Globus pallidus (tissue), 1 donor: ENCODE results near the gene NDUFB3.
"Not testable (repeated sequence)": the region's sequence is repeated elsewhere in the genome, so short reads cannot be mapped to it uniquely, and the experiment has no call there.

Experiments
- DNase-seq: peaks from one replicate; pipeline ENCODE4 v3.0.0-alpha.2; 2015; ENCODE audit warnings: low spot score

NDUFB3 gene

DNA sequence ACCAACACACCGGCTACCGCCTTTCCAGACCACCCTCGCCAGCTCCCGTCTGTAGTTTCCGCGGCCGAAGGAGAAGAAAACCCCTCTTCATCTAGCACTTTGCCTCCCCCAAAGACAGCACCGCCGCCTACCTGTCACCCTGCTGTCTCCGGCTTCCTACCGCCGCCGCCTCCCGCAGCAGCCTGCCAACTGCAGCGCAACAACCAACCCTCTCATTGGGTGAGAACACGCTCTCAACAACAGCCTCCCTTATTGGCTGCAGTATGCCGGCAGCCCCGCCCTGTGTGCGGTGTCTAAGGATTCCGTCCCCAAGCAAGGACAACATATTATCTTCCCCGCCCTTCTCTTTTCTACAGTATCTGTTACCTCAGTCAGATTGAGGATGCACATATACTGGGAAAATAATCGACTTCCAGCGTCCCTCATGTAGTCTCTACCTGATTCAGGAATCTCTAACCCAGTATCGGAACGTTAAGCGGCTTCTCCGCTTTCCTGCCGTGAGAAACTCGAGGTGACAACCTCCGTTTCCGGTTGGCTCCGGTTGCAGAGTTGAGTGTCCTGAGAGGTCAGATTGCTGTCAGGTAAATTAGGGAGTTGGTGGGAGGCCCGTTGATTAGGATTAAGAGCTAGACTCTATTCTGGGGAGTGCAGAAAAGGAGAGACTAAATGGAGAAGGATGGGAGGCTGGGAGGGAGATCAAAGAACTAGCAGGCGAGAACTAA is at the start of gene NDUFB3, which contains the start of gene HYCC2:
TSS of gene NDUFB3 (plus strand) at position 523 of the 722 bp plus-strand sequence. CDS start 6,882 bp downstream, outside the sequence.
TSS of gene HYCC2 (minus strand) at position 193 of the 722 bp plus-strand sequence. CDS start 47,662 bp downstream, outside the sequence.
- DNase-seq = peak; percentile 93

DNA sequence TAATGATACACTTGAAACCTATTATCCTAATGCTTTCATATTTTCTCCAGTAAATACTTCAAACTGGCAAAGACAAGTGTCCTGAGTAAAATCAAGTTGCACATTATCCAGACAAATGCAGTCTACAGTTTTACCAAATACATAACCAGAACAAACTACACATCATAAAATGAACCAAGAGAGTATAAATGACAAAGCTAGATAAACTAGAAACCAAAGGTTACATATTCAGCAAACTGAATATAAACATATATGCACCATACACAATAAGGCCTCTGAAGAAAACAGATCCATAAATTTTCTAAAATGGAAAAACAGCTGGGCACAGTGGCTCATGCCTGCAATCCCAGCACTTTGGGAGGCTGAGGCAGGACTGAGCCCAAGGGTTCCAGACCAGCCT is 47.3 kb upstream of the NDUFB3 start:
- DNase-seq = no peak

DNA sequence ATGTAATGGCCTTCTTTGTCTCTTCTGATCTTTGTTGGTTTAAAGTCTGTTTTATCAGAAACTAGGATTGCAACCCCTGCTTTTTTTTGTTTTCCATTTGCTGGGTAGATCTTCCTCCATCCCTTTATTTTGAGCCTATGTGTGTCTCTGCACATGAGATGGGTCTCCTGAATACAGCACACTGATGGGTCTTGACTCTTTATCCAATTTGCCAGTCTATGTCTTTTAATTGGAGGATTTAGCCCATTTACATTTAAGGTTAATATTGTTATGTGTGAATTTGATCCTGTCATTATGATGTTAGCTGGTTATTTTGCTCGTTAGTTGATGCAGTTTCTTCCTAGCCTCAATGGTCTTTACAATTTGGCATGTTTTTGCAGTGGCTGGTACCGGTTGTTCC is 37.4 kb upstream of the NDUFB3 start:
- not testable (repeated sequence) for DNase-seq

DNA sequence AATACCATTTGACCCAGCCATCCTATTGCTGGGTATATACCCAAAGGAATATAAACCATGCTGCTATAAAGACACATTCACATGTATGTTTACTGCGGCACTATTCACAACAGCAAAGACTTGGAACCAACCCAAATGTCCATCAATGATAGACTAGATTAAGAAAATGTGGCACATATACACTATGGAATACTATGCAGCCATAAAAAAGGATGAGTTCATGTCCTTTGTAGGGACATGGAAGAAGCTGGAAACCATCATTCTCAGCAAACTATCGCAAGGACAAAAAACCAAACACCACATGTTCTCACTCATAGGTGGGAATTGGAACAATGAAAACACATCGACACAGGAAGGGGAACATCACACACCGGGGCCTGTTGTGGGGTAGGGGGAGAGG is 33.4 kb upstream of the NDUFB3 start:
- not testable (repeated sequence) for DNase-seq

DNA sequence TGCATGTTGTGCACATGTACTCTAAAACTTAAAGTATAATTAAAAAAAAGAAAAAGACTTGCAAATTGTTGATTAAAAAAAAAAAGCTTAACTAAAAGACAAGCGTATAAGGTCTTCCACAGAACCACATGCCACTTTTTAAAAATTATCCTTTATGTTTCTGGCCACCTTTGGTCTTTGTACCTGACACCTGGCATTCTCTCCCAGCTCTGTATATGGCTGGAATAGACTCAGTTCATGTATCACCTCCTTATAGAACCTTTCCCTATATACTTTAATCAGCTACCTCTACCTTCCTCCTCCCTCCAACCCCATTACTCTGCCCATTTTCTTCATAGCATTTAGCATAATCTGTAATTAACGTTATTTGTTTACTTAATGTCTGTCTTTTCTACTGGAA is 32.9 kb upstream of the NDUFB3 start:
- no peak for DNase-seq

DNA sequence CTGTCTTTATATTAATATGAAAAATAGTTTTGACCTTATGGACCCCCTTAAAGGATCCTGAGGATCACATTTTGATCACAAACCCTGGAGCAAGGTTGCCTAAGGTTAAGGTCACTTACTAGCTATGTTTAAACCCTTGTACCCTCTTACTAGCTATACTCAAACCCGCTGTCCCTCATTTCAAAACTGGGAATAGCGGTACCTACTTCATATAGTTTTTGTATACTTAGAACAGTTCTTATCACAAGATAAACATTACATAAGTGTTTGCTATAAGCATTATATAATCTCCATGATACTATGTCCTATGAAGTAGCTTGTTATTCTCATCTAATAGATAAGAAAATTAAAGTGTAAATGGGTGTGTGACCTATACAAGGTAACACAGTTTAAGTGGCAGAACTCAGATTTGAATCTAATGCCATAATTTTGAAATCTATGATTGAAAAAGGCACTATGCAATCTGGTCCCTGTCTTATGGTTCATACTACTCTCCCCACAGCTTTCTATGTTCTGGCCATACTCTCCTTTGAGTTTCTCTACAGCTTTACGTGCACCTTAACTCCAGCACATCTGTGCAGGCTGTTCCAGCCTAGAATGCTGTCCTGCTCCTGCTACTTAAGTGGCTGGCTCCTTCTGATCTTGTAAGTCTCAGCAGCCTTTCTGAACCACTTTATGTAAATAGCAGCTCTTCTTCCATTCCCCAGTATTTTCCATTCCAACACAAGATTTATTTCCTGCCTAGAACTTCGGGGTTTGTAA is 30.8 kb upstream of the NDUFB3 start:
- DNase-seq = no peak

DNA sequence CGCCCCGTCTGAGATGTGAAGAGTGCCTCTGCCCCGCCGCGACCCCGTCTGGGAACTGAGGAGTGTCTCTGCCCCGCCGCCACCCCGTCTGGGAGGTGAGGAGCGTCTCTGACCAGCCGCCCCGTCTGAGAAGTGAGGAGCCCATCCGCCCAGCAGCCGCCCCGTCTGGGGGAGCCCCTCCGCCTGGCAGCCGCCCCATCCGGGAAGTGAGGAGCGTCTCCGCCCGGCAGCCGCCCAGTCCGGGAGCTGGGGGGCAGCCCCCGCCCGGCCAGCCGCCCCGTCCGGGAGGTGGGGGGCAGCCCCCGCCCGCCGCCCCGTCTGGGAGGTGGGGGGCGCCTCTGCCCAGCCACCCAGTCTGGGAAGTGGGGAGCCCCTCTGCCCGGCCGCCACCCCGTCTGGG is 29.4 kb upstream of the NDUFB3 start:
- not testable (repeated sequence) for DNase-seq

DNA sequence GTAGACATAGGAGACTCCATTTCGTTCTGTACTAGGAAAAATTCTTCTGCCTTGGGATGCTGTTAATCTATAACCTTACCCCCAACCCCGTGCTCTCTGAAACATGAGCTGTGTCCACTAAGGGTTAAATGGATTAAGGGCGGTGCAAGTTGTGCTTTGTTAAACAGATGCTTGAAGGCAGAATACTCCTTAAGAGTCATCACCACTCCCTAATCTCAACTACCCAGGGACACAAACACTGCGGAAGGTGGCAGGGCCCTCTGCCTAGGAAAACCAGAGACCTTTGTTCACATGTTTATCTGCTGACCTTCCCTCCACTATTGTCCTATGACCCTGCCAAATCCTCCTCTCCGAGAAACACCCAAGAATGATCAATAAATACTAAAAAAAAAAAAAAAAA is 28.8 kb upstream of the NDUFB3 start:
- DNase-seq = not testable (repeated sequence)

DNA sequence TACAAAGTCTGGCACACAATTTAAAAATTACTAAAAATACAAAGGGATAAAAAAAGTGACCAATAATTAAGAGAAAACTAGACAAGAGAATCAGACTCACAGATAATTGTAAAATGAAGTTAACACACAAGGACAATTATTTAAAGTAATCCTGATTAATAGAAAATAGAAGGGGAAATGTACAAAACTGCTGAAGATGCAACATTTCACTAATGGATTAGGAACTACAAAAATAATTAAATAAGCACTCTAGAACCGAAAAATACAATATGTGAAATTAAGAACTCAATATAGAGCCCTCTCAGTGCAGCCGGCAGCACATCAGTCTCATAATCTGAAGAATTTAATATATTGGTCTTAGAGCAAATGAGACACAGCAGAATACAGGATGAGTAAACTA is 24.9 kb upstream of the NDUFB3 start:
- DNase-seq = no peak

DNA sequence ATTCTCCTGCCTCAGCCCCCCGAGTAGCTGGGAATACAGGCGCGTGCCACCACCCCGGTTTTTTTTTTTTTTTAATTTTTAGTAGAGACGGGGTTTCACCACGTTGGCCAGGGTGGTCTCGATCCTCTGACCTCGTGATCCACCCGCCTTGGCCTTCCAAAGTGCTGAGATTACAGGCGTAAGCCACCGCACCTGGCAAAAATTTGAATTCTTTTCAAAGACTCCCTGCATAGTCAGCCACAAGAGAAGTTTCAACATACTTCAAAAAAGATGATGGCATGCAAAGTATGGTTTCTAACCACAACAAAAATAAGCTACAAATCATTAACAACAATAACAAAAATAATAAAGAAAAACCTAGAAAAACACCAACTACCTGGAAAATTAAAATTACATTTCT is 22.3 kb upstream of the NDUFB3 start:
- DNase-seq = no peak

DNA sequence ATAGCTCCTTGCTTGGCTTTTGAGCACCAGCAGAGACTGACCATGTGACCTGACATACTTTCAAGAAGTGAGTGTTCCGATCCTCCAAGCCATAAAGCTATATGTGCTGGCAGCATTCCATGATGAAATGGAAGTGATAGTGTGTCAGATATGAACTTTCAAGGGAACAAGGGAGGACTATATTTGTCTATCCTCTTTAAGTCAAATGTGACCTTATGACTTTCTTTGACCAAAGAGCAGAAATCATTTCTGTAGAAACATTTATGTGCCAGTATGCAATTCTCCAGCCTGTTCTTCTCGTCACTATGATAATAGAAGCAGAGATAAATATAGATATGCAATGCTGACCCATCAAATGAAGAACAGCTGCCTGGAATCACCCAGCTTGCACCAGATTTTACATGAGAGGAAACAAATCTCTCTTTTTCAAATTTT is 14.7 kb upstream of the NDUFB3 start:
- no peak for DNase-seq

DNA sequence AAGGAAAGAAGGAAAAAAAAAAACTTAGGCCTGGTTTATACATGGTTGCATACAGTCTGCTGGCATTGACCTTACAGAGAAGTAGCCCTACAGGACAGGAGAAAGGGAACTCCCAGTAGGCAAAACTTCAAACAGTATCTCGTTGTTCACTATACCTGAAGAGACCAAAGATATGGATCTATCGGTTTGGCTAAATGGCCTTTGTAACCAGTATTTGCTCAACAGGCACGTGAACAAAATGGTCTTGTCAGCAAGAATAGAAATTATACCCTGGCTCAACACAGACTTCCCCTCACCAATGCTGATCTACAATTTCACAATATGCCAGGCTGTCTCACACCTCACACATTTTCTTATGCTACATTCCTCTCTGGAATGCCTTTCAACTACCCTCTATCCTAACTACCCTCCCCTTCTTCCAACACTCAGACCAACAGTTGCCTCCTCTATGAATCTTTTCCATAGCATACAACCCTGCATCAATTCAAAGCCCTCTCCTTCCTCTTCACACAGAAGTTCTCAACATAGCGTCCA is 14.0 kb upstream of the NDUFB3 start:
- DNase-seq = no peak

DNA sequence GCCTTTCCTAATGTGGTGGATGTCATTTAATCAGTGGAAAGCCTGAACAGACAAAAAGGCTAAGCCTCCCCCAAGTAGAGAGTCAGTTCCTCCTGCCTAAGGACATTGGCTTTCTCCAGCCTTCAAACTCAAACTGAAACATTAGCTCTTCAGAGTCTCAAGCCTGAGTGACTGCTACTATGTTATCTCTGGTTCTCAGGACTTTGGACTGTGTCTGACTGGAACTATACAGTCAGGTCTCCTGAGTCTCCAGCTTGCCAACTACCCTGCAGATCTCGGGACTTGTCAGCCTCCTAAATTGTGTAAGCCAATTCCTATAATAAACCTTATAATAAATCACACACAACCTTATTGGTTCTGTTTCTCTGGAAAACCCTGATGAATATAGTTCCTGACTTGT is 12.9 kb upstream of the NDUFB3 start:
- DNase-seq = no peak

DNA sequence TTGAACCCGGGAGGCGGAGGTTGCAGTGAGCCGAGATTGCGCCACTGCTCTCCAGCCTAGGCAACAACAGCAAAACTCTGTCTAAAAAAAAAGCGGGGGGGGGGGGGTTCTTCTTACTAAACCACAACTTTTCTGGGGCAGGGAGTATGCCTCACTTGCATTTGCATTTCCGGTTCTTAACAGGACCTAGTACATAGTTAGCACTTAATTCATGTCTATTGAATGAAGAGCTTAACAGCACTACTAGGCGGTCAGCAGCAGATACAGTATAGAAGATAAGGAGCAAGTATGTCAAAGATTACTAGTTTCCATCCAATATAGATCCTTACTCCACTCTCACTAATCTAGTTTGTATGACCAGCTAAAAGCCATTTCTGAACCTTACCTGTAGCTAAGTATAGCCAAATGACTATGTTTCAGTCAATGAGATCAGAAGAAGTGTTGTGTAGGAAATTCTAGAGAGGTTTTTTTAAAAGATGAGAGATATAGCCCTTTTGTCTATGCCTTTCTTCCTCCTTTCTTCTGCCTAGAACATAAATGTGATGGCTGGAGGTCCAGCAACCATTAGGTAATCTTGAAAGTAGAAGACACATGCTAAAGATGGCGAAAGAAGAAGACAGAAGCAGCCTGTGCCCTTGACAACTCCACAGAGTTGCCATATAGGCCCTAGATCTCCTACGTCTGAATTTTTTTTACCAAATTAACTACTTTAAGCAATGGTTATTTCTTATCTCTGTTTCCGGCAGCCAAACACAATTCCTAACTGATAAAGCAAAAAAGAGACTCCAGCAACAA is 11.6 kb upstream of the NDUFB3 start:
- no peak for DNase-seq

DNA sequence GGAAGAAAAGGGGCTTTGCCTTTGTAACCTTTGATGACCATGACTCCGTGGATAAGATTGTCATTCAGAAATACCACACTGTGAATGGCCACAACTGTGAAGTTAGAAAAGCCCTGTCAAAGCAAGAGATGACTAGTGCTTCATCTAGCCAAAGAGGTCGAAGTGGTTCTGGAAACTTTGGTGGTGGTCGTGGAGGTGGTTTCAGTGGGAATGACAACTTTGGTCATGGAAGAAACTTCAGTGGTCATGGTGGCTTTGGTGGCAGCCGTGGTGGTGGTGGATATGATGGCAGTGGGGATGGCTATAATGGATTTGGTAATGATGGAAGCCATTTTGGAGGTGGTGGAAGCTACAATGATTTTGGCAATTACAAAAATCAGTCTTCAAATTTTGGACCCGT is 8.3 kb upstream of the NDUFB3 start:
- DNase-seq = not testable (repeated sequence)

DNA sequence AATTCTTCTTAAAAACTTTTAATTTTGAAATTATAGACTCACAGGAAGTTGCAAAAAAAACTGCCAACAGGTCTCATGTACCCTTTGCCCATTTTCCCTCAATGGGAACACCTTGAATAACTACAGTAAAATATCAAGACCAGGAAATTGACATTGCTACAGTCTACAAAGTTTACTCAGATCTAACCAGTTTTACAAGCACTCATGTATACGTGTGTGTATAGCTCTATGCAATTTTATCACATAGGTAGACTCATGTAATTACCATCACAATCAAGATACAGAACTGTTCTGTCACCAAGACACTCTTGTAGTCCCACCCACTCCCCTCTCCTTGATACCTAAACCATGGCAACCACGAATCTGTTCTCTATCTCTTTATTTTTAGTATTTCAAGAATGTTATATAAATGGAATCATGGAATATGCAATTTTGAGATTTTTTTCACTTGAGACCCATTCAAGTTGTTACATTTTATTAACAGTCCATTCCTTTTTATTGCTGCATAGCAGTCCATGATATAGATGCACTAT is 6.9 kb upstream of the NDUFB3 start:
- DNase-seq = no peak

DNA sequence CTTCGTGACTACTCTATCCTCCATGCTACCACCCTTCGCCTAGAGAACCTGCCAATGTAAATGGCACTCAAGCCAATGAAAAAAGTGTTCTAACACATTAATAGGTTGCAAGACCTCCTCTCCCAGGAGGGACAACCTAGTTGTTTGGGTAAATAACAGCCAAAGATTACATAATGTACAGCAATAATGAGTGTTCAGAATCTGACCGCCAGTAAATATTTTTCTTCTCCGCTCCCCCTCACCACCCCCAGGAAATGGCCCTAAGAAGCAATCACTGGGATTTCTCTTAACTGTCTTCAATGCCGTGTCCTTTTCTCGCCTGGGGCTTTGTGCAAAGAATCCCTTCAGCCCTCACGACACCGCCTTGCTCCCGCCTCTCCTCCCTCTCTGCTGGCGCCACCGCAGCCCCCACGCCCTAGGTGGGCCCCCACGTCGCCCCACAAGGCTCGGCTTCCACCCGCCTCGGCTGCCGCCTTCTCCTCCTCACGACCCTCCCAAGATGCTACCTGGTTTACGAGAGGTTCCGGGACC is 788 bp upstream of the NDUFB3 start:
- peak; percentile 3 for DNase-seq

DNA sequence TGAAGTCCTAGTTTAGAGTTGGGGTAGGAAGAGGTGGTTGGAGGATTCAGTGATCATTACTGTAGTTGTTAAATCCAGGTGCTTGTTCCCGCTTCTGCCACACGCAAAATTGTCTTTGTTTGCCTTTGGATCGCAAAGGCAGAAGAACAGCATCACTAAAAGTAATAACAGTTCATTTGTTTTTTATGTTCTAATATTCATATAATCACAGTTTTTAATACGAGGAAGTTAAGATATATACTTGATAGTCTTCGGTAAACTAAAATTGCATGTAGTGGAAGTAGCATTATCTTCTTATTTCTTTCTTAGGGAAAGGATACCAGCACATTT is 365 bp downstream of the NDUFB3 start:
- DNase-seq = no peak

DNA sequence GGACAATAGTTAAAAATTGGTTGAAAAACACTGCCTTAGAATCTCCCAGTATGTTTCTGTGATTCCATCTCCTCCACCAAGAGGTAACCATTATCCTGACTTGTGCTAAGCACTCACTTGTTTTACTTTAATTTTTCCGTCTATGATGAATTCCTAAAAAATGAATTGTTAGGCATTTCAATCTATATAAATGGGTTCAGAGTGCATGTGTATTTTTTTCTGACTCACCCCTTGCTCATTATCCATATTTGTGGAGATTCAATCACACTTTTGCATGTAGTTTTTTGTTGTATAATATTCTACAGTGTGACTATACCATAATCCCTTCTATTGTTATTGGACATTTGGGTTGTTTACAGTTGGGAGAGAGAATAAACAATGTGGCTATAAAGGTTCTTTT is 1.3 kb downstream of the NDUFB3 start:
- DNase-seq = no peak

DNA sequence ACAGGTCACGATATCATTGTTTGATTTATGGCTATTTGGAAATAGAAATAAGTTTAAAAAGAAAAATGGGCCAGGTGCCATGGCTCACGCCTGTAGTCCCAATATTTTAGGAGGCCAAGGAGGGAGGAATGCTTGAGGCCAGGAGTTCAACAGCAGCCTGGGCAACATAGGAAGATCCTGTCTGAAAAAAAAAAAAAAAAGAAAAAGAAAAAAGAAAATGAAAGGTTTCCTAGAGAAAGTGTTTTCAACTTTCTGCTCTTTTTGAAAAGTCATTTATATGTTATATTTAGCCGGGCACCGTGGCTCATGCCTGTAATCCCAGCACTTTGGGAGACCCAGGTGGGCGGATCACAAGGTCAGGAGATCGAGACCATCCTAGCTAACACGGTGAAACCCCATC is 3.2 kb downstream of the NDUFB3 start:
- no peak for DNase-seq

DNA sequence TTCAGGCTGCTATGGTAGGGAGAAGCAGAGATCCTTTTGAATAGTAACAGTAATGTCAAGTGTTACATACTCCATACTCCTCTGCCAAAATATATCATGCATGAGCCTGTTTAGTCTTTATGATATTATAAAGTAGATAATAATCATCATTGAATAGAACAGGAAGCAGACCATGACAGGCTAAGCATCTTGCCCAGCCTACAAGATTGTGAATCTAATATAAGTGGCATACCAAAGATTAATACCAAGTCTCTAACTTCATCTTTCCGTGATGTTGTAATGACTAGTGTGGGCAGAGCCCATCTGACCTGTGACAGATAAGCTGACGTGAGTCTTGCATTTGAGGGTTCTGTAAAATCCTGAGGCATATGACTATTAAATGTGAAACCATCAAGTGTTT is 13.1 kb downstream of the NDUFB3 start:
- DNase-seq = no peak

DNA sequence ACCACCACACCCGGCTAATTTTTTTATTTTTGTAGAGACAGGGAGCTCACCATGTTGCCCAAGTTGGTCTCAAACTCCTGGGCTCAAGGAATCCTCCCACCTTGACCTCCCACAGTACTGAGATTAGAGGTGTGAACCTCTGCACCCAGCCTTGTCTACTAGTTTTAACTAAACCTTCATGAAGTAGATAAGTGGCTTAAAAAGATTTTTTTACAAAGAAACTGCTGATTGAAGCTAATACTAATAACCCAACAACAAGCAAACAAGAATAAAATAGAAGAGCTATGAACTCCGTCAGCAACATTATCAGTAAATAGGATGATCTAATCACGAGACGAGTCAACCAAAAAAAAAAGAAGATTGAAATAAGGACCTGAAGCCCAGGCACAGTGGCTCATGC is 18.8 kb downstream of the NDUFB3 start:
- DNase-seq = no peak
